Activated CD4-positive, alpha-beta T cell treated with anti-CD3 and anti-CD28 coated beads, Interleukin-2, amount 50 U/mL, for 4 hours (primary cell): ENCODE measurements around the gene CILP.

Experiments used
- DNase-seq, 2 experiments: peaks; one replicate each; pipeline ENCODE4 v3.0.0-alpha.2; 2020

Gene CILP

GRCh38 chr15:65219137-65219536 lies 7.9 kb upstream of the CILP start:
- DNase-seq, result no peak

GRCh38 chr15:65217526-65218482 lies 6.5 kb upstream of the CILP start:
- no peak for DNase-seq

- no peak for DNase-seq
Measured at GRCh38 chr15:65215496-65215895, 4.2 kb upstream of the CILP start.

GRCh38 chr15:65214010-65214409 lies 2.7 kb upstream of the CILP start:
- no peak for DNase-seq

- DNase-seq, result no peak
Measured at GRCh38 chr15:65213241-65213640, 2.0 kb upstream of the CILP start.

GRCh38 chr15:65212097-65212496 lies 824 bp upstream of the CILP start:
- peak; percentile 10 to 15 for DNase-seq

- no peak for DNase-seq
Measured at GRCh38 chr15:65211482-65211982, 259 bp upstream of the CILP start.

GRCh38 chr15:65209701-65210643 lies 1.3 kb downstream of the CILP start:
- no peak for DNase-seq

- DNase-seq, result no peak
Measured at GRCh38 chr15:65208647-65209046, 2.6 kb downstream of the CILP start.

GRCh38 chr15:65207280-65207840 lies 3.9 kb downstream of the CILP start:
- DNase-seq, result no peak

GRCh38 chr15:65206750-65207149 lies 4.5 kb downstream of the CILP start:
- DNase-seq, result no peak

GRCh38 chr15:65204931-65205660 lies 6.2 kb downstream of the CILP start:
- DNase-seq, result no peak

- DNase-seq, result no peak
Measured at GRCh38 chr15:65204236-65204930, 6.9 kb downstream of the CILP start.

- no peak for DNase-seq
Measured at GRCh38 chr15:65201918-65202317, 9.4 kb downstream of the CILP start.

GRCh38 chr15:65198571-65198970 lies 12.7 kb downstream of the CILP start:
- no peak for DNase-seq

GRCh38 chr15:65197337-65197645 lies 14.0 kb downstream of the CILP start:
- no peak for DNase-seq

- DNase-seq, result no peak
Measured at GRCh38 chr15:65196637-65197336, 14.5 kb downstream of the CILP start.

- no peak for DNase-seq
Measured at GRCh38 chr15:65195548-65195923, 15.7 kb downstream of the CILP start.

- no peak for DNase-seq
Measured at GRCh38 chr15:65194826-65195547, 16.3 kb downstream of the CILP start.

GRCh38 chr15:65192016-65192415 lies 19.3 kb downstream of the CILP start:
- no peak for DNase-seq
